Measurements from ENCODE around the gene VPS45. TPM values are rescaled to one million over a fixed set of nuclear protein-coding genes. Genes with fewer than 3 reads are reported as not detected.
"Not testable (repeated sequence)": the region's sequence is repeated elsewhere in the genome, so short reads cannot be mapped to it uniquely, and the experiment has no call there.

VPS45 gene
- total RNA-seq, 4 donors from 2014 or later: 18.0 to 42.1 (median 31.1) TPM

GRCh38 chr1:150185481-150185880 lies 117.9 kb downstream of the VPS45 start:
- ATAC-seq (ENCODE audit: low FRiP score) (no peak), DNase-seq (ENCODE audit: low spot score) (no peak)
- TF ChIP-seq CTCF (IDR thresholded peaks at IDR 0.05): no peak

- ATAC-seq (ENCODE audit: low FRiP score); DNase-seq (ENCODE audit: low spot score): not testable (repeated sequence)
Measured at GRCh38 chr1:150186438-150186788, 118.8 kb downstream of the VPS45 start.

- DNase-seq (ENCODE audit: low spot score): no peak
- peak; percentile 46 for ATAC-seq (ENCODE audit: low FRiP score)
- TF ChIP-seq CTCF (IDR thresholded peaks at IDR 0.05): peak in 1 of 3 donors; percentile 3
Measured at GRCh38 chr1:150186789-150187559, 119.4 kb downstream of the VPS45 start.

GRCh38 chr1:150187560-150187931 lies 120.0 kb downstream of the VPS45 start:
- no peak for TF ChIP-seq CTCF (IDR thresholded peaks at IDR 0.05)
- ATAC-seq (ENCODE audit: low FRiP score) (peak; percentile 4), DNase-seq (ENCODE audit: low spot score) (no peak)

- ATAC-seq (ENCODE audit: low FRiP score) (peak; percentile 37), DNase-seq (ENCODE audit: low spot score) (no peak)
- no peak for TF ChIP-seq CTCF (IDR thresholded peaks at IDR 0.05)
Measured at GRCh38 chr1:150192012-150192411, 124.4 kb downstream of the VPS45 start.

- no peak for TF ChIP-seq CTCF (IDR thresholded peaks at IDR 0.05)
- DNase-seq (ENCODE audit: low spot score) (no peak), ATAC-seq (ENCODE audit: low FRiP score) (no peak)
Measured at GRCh38 chr1:150194381-150195031, 126.9 kb downstream of the VPS45 start.

Other genes starting within 250 kb of the VPS45 start
- 10 to 100 TPM; 11.5 to 28.8 (median 25.5) TPM for gene BOLA1, start 168.2 kb upstream of the VPS45 start, total RNA-seq
- 1 to 10 TPM in 1 of 4 donors, under 1 TPM in 3; 0.48 to 1.3 (median 0.70) TPM for gene SV2A, start 149.9 kb upstream of the VPS45 start, total RNA-seq
- 10 to 100 TPM in 1 of 4 donors, 1 to 10 TPM in 3; 6.0 to 17.4 (median 9.7) TPM for gene SF3B4, start 140.0 kb upstream of the VPS45 start, total RNA-seq
- gene MTMR11, start 130.9 kb upstream of the VPS45 start, total RNA-seq: 1 to 10 TPM; 3.2 to 4.8 (median 4.5) TPM
- 10 to 100 TPM; 17.0 to 37.9 (median 27.5) TPM for gene OTUD7B, start 57.0 kb upstream of the VPS45 start, total RNA-seq
- 10 to 100 TPM; 16.5 to 68.6 (median 32.8) TPM for gene PLEKHO1, start 82.1 kb downstream of the VPS45 start, total RNA-seq
- gene ANP32E, start 168.3 kb downstream of the VPS45 start, total RNA-seq: 10 to 100 TPM in 3 of 4 donors, 1 to 10 TPM in 1; 8.7 to 20.2 (median 13.8) TPM
- not detected for gene CA14, start 190.0 kb downstream of the VPS45 start, total RNA-seq
- gene APH1A, start 201.2 kb downstream of the VPS45 start, total RNA-seq: 100 to 1,000 TPM in 1 of 4 donors, 10 to 100 TPM in 3; 90.1 to 101 (median 95.2) TPM
- gene C1orf54, start 205.0 kb downstream of the VPS45 start, total RNA-seq: 10 to 100 TPM in 2 of 4 donors, 1 to 10 TPM in 2; 5.8 to 12.0 (median 10.1) TPM
- 1 to 10 TPM in 3 of 4 donors, under 1 TPM in 1; 0.75 to 5.5 (median 2.2) TPM for gene CIART, start 214.8 kb downstream of the VPS45 start, total RNA-seq
- 10 to 100 TPM; 35.7 to 45.3 (median 36.6) TPM for gene MRPS21, start 226.1 kb downstream of the VPS45 start, total RNA-seq

All from omental fat pad (tissue), 4 donors.